Activated gamma-delta T cell treated with anti-CD3 and anti-CD28 coated beads, Interleukin-2, amount 50 U/mL, for 16 hours (primary cell): ENCODE data around the gene SLC25A41.

Experiments
- DNase-seq: peaks from one replicate; pipeline ENCODE4 v3.0.0-alpha.2; 2020; ENCODE audit warnings: low read depth

Gene SLC25A41

GRCh38 chr19:6433663-6434062 is at the start of gene SLC25A41:
Gene SLC25A41 (minus strand): TSS chr19:6433763. CDS start chr19:6433693, 70 bp downstream.
- DNase-seq = no peak

GRCh38 chr19:6483235-6483634 is 49.7 kb upstream of the SLC25A41 start:
- no peak for DNase-seq

- no peak for DNase-seq
Measured at GRCh38 chr19:6482343-6482686, 48.8 kb upstream of the SLC25A41 start.

- peak; percentile 36 for DNase-seq
Measured at GRCh38 chr19:6481541-6482342, 48.2 kb upstream of the SLC25A41 start, which contains the start of gene DENND1C. Gene DENND1C (minus strand): TSS chr19:6481787. CDS start chr19:6481695, 92 bp downstream.

GRCh38 chr19:6480848-6481415 is 47.4 kb upstream of the SLC25A41 start:
- no peak for DNase-seq

- no peak for DNase-seq
Measured at GRCh38 chr19:6479836-6480398, 46.4 kb upstream of the SLC25A41 start.

GRCh38 chr19:6478815-6479214 is 45.3 kb upstream of the SLC25A41 start:
- no peak for DNase-seq

- no peak for DNase-seq
Measured at GRCh38 chr19:6476896-6477431, 43.4 kb upstream of the SLC25A41 start.

GRCh38 chr19:6476155-6476895 is 42.8 kb upstream of the SLC25A41 start:
- DNase-seq = peak; percentile 36

GRCh38 chr19:6475321-6476108 is 42.0 kb upstream of the SLC25A41 start:
- DNase-seq = no peak

GRCh38 chr19:6473647-6474046 is 40.1 kb upstream of the SLC25A41 start:
- no peak for DNase-seq

GRCh38 chr19:6472713-6473112 is 39.1 kb upstream of the SLC25A41 start:
- DNase-seq = no peak

GRCh38 chr19:6471076-6471475 is 37.5 kb upstream of the SLC25A41 start:
- no peak for DNase-seq

- DNase-seq = no peak
Measured at GRCh38 chr19:6470173-6470572, 36.6 kb upstream of the SLC25A41 start.

- no peak for DNase-seq
Measured at GRCh38 chr19:6467384-6467783, 33.8 kb upstream of the SLC25A41 start.

GRCh38 chr19:6466526-6467248 is 33.1 kb upstream of the SLC25A41 start:
- no peak for DNase-seq

GRCh38 chr19:6465663-6466062 is 32.1 kb upstream of the SLC25A41 start:
- no peak for DNase-seq

- DNase-seq = no peak
Measured at GRCh38 chr19:6465006-6465405, 31.4 kb upstream of the SLC25A41 start.

- DNase-seq = no peak
Measured at GRCh38 chr19:6464070-6464873, 30.7 kb upstream of the SLC25A41 start, which contains the start of gene CRB3. Gene CRB3 (plus strand): TSS chr19:6464271. CDS start chr19:6464702, 431 bp downstream.
